NCI-H1436 (cell line): ENCODE measurements around the gene RADIL.
"Not testable (repeated sequence)": the region's sequence is repeated elsewhere in the genome, so short reads cannot be mapped to it uniquely, and the experiment has no call there.

Experiments used
- DNase-seq: peaks from one replicate; lab custom pipeline; 2025; lab: John Stamatoyannopoulos, UW

The RADIL gene, protein sequence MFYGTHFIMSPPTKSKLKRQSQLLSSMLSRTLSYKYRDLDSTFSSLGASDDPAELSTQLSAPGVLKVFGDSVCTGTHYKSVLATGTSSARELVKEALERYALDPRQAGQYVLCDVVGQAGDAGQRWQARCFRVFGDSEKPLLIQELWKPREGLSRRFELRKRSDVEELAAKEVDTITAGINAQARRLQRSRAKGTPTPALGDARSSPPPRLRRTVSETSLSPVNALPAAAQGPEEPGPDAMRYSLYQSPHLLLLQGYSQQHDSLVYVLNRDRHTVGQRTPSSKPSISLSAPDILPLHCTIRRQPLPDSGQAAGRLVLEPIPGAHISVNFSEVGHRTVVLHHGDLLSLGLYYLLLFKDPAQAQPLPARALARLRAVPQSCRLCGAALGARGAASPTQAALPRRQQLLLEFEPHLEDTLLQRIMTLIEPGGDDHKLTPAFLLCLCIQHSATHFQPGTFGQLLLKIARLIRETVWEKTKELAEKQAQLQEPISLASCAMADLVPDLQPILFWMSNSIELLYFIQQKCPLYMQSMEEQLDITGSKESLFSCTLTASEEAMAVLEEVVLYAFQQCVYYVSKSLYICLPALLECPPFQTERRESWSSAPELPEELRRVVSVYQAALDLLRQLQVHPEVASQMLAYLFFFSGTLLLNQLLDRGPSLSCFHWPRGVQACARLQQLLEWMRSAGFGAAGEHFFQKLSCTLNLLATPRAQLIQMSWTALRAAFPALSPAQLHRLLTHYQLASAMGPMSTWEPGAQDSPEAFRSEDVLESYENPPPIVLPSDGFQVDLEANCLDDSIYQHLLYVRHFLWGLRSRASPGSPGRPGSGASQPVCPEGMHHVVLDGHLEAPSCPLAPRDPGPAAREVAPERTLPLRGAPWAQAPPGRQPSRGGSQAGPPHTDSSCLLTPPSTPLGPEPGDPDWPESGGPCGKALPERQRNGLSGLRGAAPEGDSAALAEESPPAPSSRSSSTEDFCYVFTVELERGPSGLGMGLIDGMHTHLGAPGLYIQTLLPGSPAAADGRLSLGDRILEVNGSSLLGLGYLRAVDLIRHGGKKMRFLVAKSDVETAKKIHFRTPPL

DNA sequence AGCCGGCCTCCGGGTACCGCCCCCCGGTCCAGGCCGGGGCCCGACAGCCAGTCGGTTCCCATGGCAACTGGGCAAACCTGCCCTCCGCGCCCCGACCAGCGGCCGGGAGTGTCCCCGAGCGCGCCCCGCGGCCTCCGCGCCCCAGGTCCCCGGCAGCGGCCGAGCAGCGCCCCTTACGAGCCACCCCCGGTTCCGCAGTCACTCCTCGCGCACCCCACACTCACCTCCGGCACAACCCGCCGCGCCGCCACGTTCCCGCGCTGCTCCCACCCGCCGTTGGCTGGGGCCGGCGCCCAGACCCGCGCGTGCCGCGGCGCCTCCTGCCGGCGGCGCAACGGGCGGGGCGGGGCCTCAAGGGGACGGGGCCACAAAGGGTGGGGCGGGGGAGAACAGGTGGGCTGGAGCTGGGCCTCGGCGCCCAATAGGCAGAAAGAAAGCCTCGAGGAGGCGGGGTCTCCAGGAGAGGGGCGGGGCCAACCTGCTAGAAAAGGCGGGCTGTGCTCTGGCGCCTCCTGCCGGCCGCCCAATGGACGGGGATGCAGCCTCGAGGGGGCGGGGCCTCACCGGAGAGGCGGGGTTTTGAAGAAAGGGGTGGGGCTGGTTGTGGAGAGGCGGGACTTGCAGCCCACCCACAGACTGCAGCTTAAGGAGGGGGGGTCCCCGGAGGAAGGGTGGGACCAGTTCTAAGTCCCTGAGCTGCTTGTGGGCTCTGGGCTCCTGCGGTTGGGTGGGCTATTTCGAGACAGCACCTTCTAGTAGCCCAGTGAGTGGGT, at the start of gene RADIL:
Gene RADIL, minus strand, starts transcription at position 345 of the 773 bp plus-strand sequence. CDS start 5,577 bp downstream, outside the sequence.
- DNase-seq: peak; percentile 91

DNA sequence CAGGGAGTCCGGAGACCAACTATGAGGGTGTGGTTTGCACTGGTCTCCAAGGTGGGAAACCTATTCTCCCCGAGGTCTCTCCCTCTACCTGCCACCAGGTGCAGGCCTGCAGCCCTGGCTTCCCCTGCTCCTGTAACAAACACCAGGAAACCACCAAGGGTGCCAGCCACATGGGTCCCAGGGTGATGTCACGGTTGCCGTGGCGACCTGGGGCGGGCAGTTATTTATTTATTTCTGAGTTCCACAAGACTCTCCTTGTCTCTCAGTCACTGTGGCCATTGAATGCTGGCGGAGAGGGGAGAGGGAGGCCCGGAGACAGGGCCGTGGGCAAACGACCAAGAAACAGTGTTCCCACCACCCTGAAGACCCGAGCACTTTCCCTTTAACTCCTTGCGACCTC, 48.4 kb upstream of the RADIL start:
- peak; percentile 70 for DNase-seq

DNA sequence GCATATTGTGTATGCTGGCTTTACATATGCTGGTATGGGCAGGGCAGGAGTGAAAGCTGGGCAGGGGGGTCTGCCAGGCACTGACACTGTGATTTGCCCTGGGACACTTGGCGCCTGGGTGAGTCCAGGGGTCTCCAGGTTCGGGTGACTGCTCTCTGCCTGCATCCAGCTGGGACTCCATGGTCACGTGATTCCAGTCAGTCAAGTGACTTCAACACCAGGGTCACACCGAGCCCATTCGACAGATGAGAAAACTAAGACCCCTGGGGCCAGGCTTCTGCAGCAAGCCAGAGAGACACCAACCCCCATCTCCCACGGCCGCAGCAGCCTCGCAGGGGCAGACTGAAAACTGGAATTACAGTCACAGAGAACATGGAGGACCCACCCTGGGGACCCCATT, 45.5 kb upstream of the RADIL start:
- DNase-seq: no peak

DNA sequence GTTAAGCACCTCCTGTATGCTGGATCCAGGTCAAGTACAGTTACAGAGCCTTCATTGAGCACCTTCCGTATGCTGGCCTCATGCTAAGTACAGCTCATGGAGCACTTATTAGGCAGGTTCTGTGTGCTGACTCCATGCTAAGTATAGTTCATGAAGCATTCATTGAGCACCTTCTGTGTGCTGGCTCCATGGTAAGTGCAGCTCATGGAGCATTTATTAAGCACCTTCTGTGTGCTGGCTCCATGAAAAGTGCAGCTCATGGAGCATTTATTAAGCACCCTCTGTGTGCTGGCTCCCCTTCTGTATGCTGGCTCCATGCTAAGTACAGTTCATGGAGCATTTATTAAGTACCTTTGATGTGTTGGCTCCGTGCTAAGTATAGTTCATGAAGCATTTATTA, 44.9 kb upstream of the RADIL start:
- no peak for DNase-seq

DNA sequence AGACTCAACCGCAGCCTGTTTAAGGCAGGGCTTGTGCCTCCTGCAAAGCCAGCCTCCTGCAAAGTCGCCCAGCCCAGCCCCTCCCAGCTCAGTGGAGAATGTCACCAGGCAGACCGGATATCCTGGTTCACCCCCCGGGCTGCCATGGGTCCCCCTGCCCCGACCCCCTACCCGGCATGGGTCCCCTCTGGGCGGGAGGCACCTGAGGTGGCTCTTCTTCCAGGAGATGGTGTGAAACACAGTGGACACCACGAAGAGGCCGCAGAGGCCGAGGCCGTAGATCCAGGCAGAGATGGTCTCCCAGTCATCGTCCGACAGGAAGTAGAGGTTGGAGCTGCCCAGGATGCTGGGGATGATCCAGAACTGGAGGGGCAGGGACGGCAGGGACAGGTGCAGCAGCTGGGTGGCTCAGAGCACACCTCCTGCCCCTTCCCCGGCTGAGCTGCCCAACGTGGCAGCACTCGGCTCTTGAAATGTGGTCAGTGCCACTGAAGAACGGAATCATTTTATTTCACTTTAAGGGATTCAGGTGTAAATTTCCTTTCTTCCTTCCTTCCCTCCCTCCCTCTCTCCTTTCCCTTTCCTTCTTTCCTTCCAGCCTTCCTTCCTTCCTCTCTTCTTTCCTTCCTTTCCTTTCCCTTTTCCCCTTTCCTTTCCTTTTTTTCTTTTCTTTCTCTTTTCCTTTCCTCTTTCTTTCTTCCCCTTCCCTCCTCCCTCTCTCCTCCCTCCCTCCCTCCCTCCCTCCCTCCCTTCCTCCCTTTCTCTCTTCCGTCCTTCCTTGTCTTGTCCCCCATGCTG, 36.7 kb upstream of the RADIL start:
- no peak for DNase-seq

DNA sequence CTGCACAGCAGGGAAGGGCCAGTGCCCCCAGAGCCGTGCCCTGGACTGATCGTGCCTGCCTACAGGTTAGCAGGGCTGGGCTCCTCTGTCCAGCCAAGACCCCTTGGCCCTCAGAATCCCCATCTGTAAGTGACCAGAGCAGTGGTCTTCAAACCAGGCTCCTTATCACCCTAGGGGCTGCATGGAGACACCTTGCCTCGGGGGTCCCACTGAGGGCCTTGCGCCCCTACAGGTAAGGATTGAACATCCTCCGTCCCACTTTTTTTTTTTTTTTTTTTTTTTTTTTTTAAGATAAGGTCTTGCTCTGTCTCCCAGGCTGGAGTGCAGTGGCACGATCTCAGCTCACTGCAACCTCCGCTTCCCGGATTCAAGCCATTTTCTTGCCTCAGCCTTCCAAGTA, 32.6 kb upstream of the RADIL start:
- no peak for DNase-seq

DNA sequence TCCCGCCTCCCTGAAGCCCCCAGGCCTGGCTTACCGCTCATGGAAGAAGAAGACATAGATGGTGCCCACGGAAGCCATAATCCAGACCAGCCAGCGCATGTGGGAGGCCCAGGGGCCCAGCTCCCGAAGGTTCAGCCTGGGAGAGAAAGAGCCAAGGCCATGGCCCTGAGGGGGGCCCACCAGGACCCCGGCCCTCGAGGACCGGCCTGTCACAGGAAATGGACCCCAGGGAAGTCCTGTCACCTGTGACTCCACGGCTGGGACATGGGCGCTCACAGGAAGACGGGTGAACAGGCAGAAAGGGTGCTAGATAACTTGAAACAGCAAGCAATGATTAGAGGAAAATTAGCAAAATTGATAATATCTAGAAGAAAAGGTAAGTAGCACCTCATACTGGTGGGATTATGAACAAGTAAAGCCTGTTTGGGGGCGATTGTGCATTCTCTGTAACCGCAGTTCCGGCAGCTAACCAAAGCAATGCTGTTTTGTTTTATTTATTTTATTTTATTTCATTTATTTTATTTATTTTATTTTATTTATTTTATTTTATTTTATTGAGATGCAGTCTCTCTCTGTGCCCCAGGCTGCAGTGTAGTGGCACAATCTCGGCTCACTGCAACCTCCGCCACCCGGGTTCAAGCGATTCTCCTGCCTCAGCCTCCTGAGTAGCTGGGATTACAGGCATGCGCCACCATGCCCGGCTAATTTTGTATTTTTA, 27.8 kb upstream of the RADIL start:
- no peak for DNase-seq

DNA sequence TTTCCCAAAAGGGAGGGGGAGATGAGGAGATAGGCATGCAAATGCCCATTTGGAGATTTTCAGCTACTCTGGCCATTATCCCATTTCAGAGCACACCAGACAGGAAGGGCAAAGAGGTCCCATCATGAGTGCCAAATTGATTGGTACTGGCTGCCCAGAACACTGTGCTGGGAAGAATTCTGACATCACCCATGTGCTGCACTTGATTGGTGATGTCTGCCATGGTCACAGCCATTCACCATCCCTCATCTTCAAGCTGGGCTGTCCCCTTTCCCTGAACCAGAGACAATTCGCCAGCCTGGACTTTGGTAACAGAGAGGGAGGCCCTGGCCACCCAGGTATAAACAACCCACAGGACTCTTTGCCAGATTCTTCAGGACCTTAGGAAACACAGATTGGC, 23.2 kb upstream of the RADIL start:
- no peak for DNase-seq

DNA sequence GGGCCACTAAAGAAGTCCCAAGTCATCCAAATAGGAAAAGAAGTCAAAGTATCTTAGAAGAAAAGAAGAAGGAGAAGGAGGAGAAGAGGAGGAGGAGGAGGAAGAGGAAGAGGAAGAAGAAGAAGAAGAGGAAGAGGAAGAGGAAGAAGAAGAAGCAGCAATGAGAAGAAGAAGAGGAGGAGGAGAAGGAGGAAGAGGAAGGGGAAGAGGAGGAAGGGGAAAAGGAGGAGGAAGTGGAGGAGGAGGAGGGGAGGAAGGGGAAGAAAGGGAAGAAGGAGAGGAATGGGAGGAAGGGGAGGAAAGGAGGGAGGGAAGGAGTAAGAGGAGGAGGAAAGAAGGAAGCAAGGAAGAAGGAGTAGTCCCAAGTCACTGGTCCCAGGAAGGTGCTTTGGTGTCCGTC, 21.7 kb upstream of the RADIL start:
- no peak for DNase-seq

DNA sequence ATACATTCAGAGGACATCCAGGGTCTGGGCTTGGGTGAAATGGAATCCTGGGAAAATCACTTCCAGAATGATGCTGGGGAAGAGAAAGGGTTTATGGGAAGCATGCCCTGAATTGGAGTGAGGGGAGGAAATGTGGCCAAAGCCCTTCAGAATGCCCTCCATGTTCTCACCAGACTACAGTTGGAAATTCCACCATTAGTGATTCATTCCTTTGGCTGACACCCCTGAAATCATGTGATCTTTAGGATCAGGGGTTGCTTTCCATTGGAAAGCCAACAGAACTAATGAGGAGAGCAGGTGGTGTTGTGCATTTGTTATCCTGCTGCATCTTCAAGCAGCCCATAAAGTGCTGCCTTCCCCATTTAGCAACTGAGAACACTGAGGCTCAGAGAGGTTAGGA, 20.8 kb upstream of the RADIL start:
- DNase-seq: no peak

DNA sequence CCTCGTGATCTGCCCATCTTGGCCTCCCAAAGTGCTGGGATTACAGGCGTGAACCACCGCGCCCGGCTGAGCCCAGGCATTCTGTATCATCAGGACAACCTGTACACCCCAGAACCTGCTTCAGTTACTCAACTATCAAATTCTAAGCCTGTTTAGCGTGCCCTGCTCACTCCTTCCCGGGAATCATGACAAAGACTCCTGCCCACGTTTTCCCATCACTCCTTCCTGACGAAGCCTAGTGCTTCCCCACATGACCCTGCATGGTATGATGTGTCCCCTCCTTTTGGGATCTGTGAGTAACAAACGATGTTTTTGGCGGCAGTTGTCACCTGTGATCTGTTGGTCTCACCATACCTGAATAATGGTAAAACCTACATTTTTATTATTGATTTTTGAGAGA, 12.2 kb upstream of the RADIL start:
- no peak for DNase-seq

DNA sequence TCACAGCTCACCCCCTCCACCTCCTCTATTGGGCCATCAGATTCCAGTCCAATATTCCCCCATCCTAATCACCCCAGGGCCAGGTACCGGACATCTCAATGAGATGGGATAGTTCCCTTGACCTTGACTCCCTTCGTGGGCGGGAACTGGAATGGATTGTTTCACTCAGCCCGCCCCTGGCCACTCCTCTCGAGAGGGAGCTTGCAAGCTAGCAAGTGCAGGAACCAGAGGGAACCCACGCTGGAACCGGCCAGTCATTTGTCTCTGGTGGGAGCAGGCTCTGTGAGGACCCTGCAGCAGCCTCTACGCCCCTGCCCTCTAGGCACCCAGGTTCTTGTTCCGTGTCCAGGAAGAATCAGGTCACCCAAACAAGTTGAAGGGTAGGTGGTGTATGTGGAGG, 11.0 kb upstream of the RADIL start:
- no peak for DNase-seq

DNA sequence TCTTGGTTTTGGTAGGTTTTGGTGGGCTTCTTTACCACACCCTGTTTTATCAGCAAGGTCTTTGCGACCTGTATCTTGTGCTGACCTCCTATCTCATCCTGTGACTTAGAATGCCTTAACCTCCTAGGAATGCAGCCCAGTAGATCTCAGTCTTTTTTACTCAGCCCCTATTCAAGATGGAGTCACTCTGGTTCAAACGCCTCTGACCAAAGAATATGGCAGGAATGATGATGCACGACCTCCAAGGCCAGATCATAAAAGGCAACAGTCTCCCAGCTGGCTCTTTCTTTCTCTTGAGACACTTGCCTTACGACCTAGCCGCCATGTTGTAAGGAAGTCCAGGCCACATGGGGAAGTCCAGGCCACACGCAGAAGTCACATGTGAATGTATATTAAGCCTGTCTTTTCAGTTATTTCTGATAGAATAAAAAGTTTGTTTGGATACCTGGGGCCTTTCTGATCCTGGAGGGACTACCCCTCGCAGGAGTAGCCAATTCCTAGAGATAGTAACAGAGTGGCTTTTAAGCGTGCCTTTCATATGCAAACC, 10.5 kb upstream of the RADIL start:
- no peak for DNase-seq

DNA sequence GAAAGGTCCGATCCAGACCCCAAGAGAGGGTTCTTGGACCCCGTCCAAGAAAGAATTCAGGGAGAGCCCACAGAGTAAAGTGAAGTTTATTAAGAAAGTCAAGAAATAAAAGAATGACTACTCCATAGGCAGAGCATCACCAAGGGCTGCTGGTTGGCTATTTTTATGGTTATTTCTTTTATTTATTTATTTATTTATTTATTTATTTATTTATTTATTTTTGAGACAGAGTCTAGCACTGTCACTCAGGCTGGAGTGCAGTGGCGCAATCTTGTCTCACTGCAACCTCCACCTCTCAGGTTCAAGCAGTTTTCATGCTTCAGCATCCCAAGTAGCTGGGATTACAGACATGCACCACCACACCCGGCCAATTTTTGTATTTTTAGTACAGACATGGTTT, 9.7 kb upstream of the RADIL start:
- DNase-seq: not testable (repeated sequence)

DNA sequence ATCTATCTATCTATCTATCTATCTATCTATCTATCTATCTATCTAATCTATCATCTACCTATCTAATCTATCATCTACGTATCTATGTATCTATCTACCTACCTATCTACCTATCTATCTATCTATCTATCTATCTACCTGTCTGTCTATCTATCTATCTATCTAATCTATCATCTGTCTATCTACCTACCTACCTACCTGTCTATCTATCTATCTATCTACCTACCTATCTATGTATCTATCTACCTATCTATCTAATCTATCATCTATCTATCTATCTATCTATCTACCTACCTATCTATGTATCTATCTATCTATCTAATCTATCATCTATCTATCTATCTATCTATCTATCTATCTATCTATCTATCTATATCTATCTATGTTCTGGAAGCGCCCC, 8.0 kb upstream of the RADIL start:
- DNase-seq: not testable (repeated sequence)

DNA sequence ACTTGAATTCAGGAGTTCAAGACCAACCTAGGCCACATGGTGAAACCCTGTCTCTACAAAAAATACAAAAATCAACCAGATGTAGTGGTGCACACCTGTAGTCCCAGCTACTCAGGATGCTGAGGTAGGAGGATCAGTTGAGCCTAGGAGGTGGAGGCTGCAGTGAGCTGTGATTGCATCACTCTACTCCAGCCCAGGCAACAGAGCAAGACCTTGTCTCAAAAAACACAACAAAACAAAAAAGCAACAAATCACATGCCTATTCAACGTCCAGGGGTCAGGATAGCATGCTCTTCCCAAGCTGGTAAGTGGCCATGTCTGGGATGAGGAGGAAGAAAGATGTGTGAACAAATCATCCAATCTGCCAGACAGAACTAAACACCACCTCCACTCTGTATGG, 6.2 kb upstream of the RADIL start:
- no peak for DNase-seq

DNA sequence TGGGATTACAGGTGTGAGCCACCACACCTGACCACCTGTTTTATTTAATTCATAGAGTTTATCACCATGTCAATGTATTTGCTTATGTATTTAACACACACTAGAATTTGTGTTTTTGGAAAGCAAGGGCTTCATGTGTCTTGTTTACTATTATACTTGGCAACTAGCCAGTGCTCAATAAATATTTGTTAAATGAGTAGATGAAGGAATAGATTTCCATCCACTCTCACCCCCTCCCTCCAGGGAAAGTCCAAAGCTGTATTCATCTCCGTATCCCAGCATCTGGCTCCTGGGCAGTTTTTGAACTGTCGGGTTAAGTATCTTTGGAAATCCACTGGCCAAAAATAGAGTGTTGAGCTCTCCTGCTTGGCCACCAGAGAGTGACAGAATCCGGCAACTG, 4.6 kb upstream of the RADIL start:
- DNase-seq: no peak

DNA sequence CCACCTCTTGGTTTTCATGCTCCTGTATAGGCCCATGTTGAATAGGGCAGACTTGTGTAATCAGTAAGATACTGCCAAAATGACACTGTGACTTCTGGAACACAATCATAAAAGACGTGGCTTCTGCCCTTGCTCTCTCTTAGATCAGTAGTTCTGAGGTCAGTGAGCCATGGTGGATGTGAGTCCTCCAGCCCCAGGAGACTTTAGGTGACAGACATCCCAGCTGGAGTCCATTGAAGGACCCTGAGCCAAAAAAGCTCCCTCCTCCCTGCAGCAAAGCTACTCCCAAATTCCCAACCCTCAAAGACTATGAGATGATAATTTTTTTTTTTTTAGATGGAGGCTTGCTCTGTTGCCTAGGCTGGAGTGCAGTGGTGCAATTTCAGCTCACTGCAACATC, 3.2 kb upstream of the RADIL start:
- no peak for DNase-seq

DNA sequence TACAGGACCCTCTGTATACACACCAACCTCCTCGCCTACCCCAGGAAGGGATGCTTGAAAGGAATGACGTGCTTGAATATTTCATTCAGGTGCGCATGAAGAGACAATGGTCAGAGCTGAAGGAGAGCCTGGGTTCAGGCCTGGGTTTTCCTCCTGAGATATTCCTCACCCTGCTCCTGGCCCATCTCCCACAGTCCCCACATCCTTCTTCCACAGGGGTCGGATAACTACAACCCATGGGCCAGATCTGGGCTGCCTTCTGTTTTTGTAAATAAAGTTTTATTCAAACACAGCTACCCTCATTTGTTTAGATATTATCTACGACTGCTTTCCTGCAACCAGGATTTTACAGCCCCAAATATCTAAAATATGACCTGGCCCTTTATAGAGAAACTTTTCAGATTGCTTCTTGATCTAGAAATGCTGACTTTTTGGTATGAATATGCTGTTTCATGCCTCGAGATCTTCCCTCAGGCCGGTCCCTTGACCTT, 1.8 kb upstream of the RADIL start:
- no peak for DNase-seq

DNA sequence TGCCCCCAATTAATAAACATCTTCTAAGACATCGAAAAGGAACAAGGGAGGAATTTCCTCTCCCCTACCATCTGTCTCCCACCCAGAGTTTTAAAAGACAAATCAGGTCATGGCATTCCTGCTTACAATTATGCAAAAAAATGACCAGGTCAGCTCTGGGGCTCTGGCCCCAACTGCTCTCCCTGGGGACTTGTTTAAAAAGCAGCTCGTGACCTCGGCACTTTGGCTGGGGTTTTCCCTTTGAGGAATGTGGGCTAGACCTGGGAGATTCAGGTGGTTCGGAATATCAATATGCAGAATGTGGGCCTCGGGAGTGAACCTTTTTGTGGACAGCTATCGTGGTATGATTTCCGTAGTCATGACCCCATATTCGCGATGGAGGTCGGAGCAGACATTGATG, 648 bp upstream of the RADIL start:
- DNase-seq: no peak
